Mesangial cell (primary cell): ENCODE results near the gene PTPN5. TPM values are rescaled to one million over a fixed set of nuclear protein-coding genes. Genes with fewer than 3 reads are reported as not detected.

Source experiments
- total RNA-seq: library from RNA; depleted of rRNA; stranded (reverse); fragments of >200 nt; gene quantifications from 2 replicates; pipeline ENCODE4 v1.2.3, GENCODE V29; 2015

PTPN5 gene
- not detected in 2 replicates for total RNA-seq

GRCh38 chr11:18791207-18791968 is at the start of gene PTPN5:
PTPN5 (minus strand) TSS chr11:18791798; CDS start chr11:18771958, 19,840 bp downstream.

DNA sequence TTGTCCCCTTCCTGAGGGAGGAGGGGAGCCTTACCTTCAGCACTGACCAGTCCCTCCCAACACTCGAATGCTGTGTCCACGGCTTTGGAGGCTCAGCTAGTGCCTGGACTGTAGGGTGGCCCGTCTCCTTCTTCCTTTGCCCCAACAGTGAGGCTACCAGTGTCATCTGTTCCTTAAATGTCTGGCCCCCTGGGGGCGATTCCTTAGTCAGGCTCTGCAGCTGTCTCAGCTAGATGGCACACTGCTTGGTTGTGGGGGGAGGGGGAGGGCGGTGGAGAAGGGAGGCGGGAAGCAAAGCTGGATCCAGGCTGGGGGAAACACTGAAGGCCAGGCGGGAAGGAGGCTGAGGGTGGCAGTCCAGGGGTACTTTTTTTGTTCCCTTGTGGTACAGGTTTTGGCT is 65.6 kb downstream of the PTPN5 start, which contains the start of gene IGSF22:
Gene IGSF22 (minus strand): TSS at position 149 of the 400 bp plus-strand sequence. CDS start 1,952 bp downstream, outside the sequence.

GRCh38 chr11:18698341-18699268 is 93.0 kb downstream of the PTPN5 start, which contains the start of gene TMEM86A:
TMEM86A (plus strand) TSS chr11:18698779; CDS start chr11:18698887, 108 bp downstream.

Other genes starting within 250 kb of the PTPN5 start
- gene UEVLD, start 203.1 kb downstream of the PTPN5 start, total RNA-seq = 12.3 and 17.8 TPM in 2 replicates
- not detected in 2 replicates for gene MISFA, start 192.0 kb downstream of the PTPN5 start, total RNA-seq
- gene SPTY2D1, start 157.5 kb downstream of the PTPN5 start, total RNA-seq = 8.5 and 16.5 TPM in 2 replicates
- gene TMEM86A, start 93.0 kb downstream of the PTPN5 start, total RNA-seq = 0.49 and 4.1 TPM in 2 replicates
- under 0.01 and 0.38 TPM in 2 replicates for gene IGSF22, start 65.6 kb downstream of the PTPN5 start, total RNA-seq
- gene MRGPRX1, start 147.6 kb upstream of the PTPN5 start, total RNA-seq = not detected in 2 replicates